ENCODE measurements around the gene EIF4G3.

- TF ChIP-seq EZH2phosphoT487 (IDR thresholded peaks at IDR 0.05; ENCODE audit: low read length) (no peak), EZH2 (optimal IDR thresholded peaks at IDR 0.05; ENCODE audit: low read depth, low read length) (no peak)
Observed at GRCh38 chr1:21065851-21066250, 110.8 kb downstream of the EIF4G3 start.
